H1 (cell line): ENCODE data around the gene YTHDF2. TPM values are rescaled to one million over a fixed set of nuclear protein-coding genes. Genes with fewer than 3 reads are reported as not detected.

Experiments used
- RXRA ChIP-seq: IDR thresholded peaks from 2 replicates; pipeline ENCODE4 v1.6.1; 2011; ENCODE audit warnings: low read depth, mild to moderate bottlenecking, low read length, moderate library complexity; ENCODE audit not compliant: insufficient read depth
- polyA plus RNA-seq, 7 experiments: library from polyadenylated mRNA; depleted of rRNA in 3 of 7; stranded (reverse) in 5 of 7; unstranded in 2 of 7; fragments of >200 nt in 5 of 7; fragments of 200-250 nt in 2 of 7; gene quantifications; 1 replicate in 5 of 7; 2 replicates in 1 of 7; 4 replicates in 1 of 7; pipeline versions ENCODE4 v1.2.1 to v1.2.3, GENCODE V29; 2011 to 2013; ENCODE audit warnings: missing spikeins in 2 of 7, mixed read lengths in 2 of 7
- total RNA-seq: library from RNA; stranded (reverse); fragmentation: NEBNext Ultra II Directional; extraction: Animal tissue kit (Norgen Biotek cat#: 25700); gene quantifications from 2 replicates; pipeline ENCODE4 v1.2.1, GENCODE V29; 2021

The YTHDF2 gene
- total and polyA plus RNA-seq, 2 of the 8 experiments (the other 6 are each of a cell fraction or from before 2014, with no cell fraction given) = 128 to 164 TPM

- no peak for TF ChIP-seq RXRA
Measured at GRCh38 chr1:28758420-28758819, 21.7 kb downstream of the YTHDF2 start (continued).
